Measurements from ENCODE around the gene SMIM35.
"Not testable (repeated sequence)": the region's sequence is repeated elsewhere in the genome, so short reads cannot be mapped to it uniquely, and the experiment has no call there.

The SMIM35 gene

GRCh38 chr11:118068206-118068944 lies 18.4 kb downstream of the SMIM35 start:
- Histone ChIP-seq H3K4me3 (no peak overlapping the region), H3K9ac (ENCODE audit: insufficient read length) (no peak overlapping the region), H3K27ac (no peak overlapping the region), H3K9me3 (ENCODE audit: low read depth, low read length) (no peaks in the 10 kb centered on the region), H3K36me3 (ENCODE audit: insufficient read depth, low read length) (no peaks in the 10 kb centered on the region)
- TF ChIP-seq EZH2 (IDR thresholded peaks at IDR 0.05) (no peak), POLR2AphosphoS5 (IDR thresholded peaks at IDR 0.05; ENCODE audit: borderline replicate concordance, low read depth, low read length) (no peak), FOXP2 (optimal IDR thresholded peaks at IDR 0.05; ENCODE audit: control extremely low read depth, extremely low read length, insufficient read depth) (no peak)
- DNase-seq (ENCODE audit: low read depth, low spot score), result no peak

- Histone ChIP-seq H3K27ac (no peak overlapping the region), H3K36me3 (ENCODE audit: insufficient read depth, low read length) (no peaks in the 10 kb centered on the region), H3K9ac (ENCODE audit: insufficient read length) (no peak overlapping the region), H3K4me3 (no peak overlapping the region), H3K9me3 (ENCODE audit: low read depth, low read length) (no peaks in the 10 kb centered on the region)
- TF ChIP-seq POLR2AphosphoS5 (IDR thresholded peaks at IDR 0.05; ENCODE audit: borderline replicate concordance, low read depth, low read length) (no peak), FOXP2 (optimal IDR thresholded peaks at IDR 0.05; ENCODE audit: control extremely low read depth, extremely low read length, insufficient read depth) (no peak), EZH2 (IDR thresholded peaks at IDR 0.05) (no peak)
- no peak for DNase-seq (ENCODE audit: low read depth, low spot score)
Observed at GRCh38 chr11:118067006-118067405, 19.8 kb downstream of the SMIM35 start.

GRCh38 chr11:118065384-118065783 lies 21.4 kb downstream of the SMIM35 start:
- no peaks in the 10 kb centered on the region for H3K9me3 ChIP-seq (ENCODE audit: low read depth, low read length)
- no peaks in the 10 kb centered on the region for H3K36me3 ChIP-seq (ENCODE audit: insufficient read depth, low read length)
- H3K9ac ChIP-seq (ENCODE audit: insufficient read length), result no peak overlapping the region
- H3K27ac ChIP-seq, result no peak overlapping the region
- no peak for TF ChIP-seq POLR2AphosphoS5 (IDR thresholded peaks at IDR 0.05; ENCODE audit: borderline replicate concordance, low read depth, low read length)
- TF ChIP-seq FOXP2 (optimal IDR thresholded peaks at IDR 0.05; ENCODE audit: control extremely low read depth, extremely low read length, insufficient read depth), result no peak
- TF ChIP-seq EZH2 (IDR thresholded peaks at IDR 0.05), result no peak
- no peak overlapping the region for H3K4me3 ChIP-seq
- no peak for DNase-seq (ENCODE audit: low read depth, low spot score)

GRCh38 chr11:118064956-118065355 lies 21.8 kb downstream of the SMIM35 start:
- DNase-seq (ENCODE audit: low read depth, low spot score), result no peak
- Histone ChIP-seq H3K36me3 (ENCODE audit: insufficient read depth, low read length) (no peaks in the 10 kb centered on the region), H3K9me3 (ENCODE audit: low read depth, low read length) (no peaks in the 10 kb centered on the region), H3K27ac (no peak overlapping the region), H3K4me3 (no peak overlapping the region), H3K9ac (ENCODE audit: insufficient read length) (no peak overlapping the region)
- TF ChIP-seq POLR2AphosphoS5 (IDR thresholded peaks at IDR 0.05; ENCODE audit: borderline replicate concordance, low read depth, low read length) (no peak), EZH2 (IDR thresholded peaks at IDR 0.05) (no peak), FOXP2 (optimal IDR thresholded peaks at IDR 0.05; ENCODE audit: control extremely low read depth, extremely low read length, insufficient read depth) (no peak)

GRCh38 chr11:118062631-118063030 lies 24.1 kb downstream of the SMIM35 start:
- not testable (repeated sequence) for H3K36me3 ChIP-seq (ENCODE audit: insufficient read depth, low read length); H3K27ac ChIP-seq; H3K9ac ChIP-seq (ENCODE audit: insufficient read length); H3K4me3 ChIP-seq; H3K9me3 ChIP-seq (ENCODE audit: low read depth, low read length); DNase-seq (ENCODE audit: low read depth, low spot score)

GRCh38 chr11:118062181-118062580 lies 24.6 kb downstream of the SMIM35 start:
- not testable (repeated sequence) for H3K9ac ChIP-seq (ENCODE audit: insufficient read length); H3K36me3 ChIP-seq (ENCODE audit: insufficient read depth, low read length); H3K9me3 ChIP-seq (ENCODE audit: low read depth, low read length); H3K27ac ChIP-seq; H3K4me3 ChIP-seq; DNase-seq (ENCODE audit: low read depth, low spot score)

GRCh38 chr11:118061586-118062125 lies 25.1 kb downstream of the SMIM35 start:
- TF ChIP-seq POLR2AphosphoS5 (IDR thresholded peaks at IDR 0.05; ENCODE audit: borderline replicate concordance, low read depth, low read length) (no peak), EZH2 (IDR thresholded peaks at IDR 0.05) (no peak), FOXP2 (optimal IDR thresholded peaks at IDR 0.05; ENCODE audit: control extremely low read depth, extremely low read length, insufficient read depth) (no peak)
- H3K36me3 ChIP-seq (ENCODE audit: insufficient read depth, low read length), result no peaks in the 10 kb centered on the region
- no peaks in the 10 kb centered on the region for H3K9me3 ChIP-seq (ENCODE audit: low read depth, low read length)
- H3K9ac ChIP-seq (ENCODE audit: insufficient read length), result no peak overlapping the region
- H3K27ac ChIP-seq, result no peak overlapping the region
- H3K4me3 ChIP-seq, result no peak overlapping the region
- no peak for DNase-seq (ENCODE audit: low read depth, low spot score)

- Histone ChIP-seq H3K27ac (no peak overlapping the region), H3K36me3 (ENCODE audit: insufficient read depth, low read length) (no peaks in the 10 kb centered on the region), H3K9ac (ENCODE audit: insufficient read length) (no peak overlapping the region), H3K4me3 (no peak overlapping the region), H3K9me3 (ENCODE audit: low read depth, low read length) (no peaks in the 10 kb centered on the region)
- TF ChIP-seq EZH2 (IDR thresholded peaks at IDR 0.05) (no peak), FOXP2 (optimal IDR thresholded peaks at IDR 0.05; ENCODE audit: control extremely low read depth, extremely low read length, insufficient read depth) (no peak), POLR2AphosphoS5 (IDR thresholded peaks at IDR 0.05; ENCODE audit: borderline replicate concordance, low read depth, low read length) (no peak)
- no peak for DNase-seq (ENCODE audit: low read depth, low spot score)
Observed at GRCh38 chr11:118060869-118061268, 25.9 kb downstream of the SMIM35 start.

GRCh38 chr11:118060081-118060661 lies 26.6 kb downstream of the SMIM35 start:
- Histone ChIP-seq H3K4me3 (no peak overlapping the region), H3K27ac (no peak overlapping the region), H3K9ac (ENCODE audit: insufficient read length) (no peak overlapping the region), H3K36me3 (ENCODE audit: insufficient read depth, low read length) (no peaks in the 10 kb centered on the region), H3K9me3 (ENCODE audit: low read depth, low read length) (no peaks in the 10 kb centered on the region)
- TF ChIP-seq EZH2 (IDR thresholded peaks at IDR 0.05) (no peak), POLR2AphosphoS5 (IDR thresholded peaks at IDR 0.05; ENCODE audit: borderline replicate concordance, low read depth, low read length) (no peak), FOXP2 (optimal IDR thresholded peaks at IDR 0.05; ENCODE audit: control extremely low read depth, extremely low read length, insufficient read depth) (no peak)
- DNase-seq (ENCODE audit: low read depth, low spot score), result no peak
